Measurements from ENCODE around the gene MSANTD4. TPM values are rescaled to one million over a fixed set of nuclear protein-coding genes. Genes with fewer than 3 reads are reported as not detected.
"Not testable (repeated sequence)": the region's sequence is repeated elsewhere in the genome, so short reads cannot be mapped to it uniquely, and the experiment has no call there.

Gene MSANTD4
- total RNA-seq, 1 donor from 2014 or later, result 32.0 TPM

DNA sequence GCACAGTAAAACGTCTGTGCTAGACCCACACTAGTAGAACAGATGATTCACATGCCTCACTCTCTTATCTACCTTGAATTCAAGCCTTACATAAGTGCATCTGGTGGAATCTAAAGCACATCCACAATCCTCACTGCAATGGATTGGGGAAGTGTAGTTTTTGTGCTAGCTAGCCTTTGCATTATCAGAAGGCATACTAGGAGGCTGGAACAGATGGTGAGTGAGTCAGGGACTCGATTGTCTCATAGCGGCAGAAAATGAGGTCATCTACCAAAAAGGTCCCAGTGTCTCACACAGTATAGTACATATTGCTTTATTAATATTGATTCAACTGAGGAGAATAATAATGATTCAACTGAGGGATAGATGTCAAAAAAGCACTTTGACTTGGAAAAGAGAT, 9.3 kb downstream of the MSANTD4 start:
- peak; percentile 24 for DNase-seq

DNA sequence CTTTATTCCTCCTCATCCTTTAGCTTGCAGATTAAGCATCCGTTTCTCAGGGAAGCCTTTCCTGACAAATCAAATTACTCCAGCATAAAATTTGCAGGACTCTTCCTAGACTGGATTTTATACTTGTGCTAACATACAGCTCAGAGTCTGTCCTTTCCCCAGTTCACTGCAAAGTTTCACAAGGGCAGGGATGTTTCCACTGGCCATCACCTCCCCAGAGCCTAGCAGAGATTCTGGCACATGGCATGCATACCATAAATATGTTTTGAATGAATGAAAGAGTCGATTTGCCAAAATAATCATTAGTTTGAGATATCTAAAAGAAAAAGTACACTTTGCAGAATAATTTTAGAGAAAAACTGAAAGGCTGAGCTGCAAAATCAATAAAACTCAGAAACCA, 10.6 kb downstream of the MSANTD4 start:
- no peak for DNase-seq

DNA sequence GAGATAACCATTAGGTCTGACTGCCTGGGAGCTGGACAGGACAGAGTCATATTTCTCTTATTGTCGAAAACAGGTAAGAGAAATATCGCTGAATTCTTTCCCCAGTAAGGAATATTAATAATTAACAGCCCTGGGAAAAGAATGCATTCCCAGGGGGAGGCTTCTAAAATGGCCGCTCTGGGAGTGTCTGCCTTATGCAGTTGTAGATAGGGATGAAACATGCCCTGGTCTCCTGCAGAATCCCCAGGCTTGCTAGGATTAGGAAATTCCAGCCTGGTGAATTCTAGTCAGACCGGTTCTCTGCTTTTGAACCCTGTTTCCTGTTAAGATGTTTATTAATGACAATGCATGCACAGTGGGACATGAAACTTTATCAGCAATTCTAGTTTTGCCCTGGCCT, 18.9 kb downstream of the MSANTD4 start:
- DNase-seq, result not testable (repeated sequence)

GRCh38 chr11:106001304-106002012, 20.6 kb downstream of the MSANTD4 start:
- no peak for DNase-seq

DNA sequence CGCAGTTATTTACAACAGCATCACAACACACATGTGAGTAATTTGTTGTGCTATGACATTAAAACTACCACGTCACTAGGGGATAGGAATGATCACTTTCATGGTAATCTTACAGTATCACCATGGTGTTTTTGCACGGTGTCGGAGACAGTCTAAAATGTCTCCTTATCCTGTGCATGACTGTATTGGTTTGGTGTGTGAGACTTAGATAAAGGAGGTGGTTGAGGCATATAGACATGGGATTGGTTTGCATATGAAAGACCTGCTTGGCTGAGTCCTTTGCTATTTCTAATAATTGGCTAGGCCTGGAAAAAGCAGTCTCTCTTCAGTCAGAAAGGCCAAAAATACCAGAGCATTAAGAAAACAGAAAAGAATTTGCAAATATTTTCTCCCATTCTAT, 30.2 kb downstream of the MSANTD4 start:
- no peak for DNase-seq

DNA sequence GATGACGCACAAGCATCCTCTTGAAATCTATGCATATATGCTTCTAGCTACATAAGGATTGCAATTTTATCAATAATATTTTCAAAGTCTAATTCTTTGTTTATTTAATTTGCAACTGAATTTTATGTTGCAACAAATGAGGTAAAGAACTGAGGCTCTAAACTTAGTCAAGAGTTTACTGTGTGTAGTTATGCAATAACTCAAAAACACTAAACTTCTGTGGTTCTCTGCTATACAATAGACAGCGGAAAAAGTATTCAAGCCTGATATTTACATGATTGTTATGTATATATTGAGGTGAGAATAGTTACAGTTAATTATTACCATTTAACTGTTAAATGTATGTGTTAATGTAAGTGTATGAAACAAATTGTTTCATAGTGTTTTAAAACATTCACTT, 32.9 kb downstream of the MSANTD4 start:
- DNase-seq, result no peak

GRCh38 chr11:105988197-105988596, 33.8 kb downstream of the MSANTD4 start:
- DNase-seq, result no peak

- no peak for DNase-seq
Measured at GRCh38 chr11:105986554-105986953, 35.5 kb downstream of the MSANTD4 start.

DNA sequence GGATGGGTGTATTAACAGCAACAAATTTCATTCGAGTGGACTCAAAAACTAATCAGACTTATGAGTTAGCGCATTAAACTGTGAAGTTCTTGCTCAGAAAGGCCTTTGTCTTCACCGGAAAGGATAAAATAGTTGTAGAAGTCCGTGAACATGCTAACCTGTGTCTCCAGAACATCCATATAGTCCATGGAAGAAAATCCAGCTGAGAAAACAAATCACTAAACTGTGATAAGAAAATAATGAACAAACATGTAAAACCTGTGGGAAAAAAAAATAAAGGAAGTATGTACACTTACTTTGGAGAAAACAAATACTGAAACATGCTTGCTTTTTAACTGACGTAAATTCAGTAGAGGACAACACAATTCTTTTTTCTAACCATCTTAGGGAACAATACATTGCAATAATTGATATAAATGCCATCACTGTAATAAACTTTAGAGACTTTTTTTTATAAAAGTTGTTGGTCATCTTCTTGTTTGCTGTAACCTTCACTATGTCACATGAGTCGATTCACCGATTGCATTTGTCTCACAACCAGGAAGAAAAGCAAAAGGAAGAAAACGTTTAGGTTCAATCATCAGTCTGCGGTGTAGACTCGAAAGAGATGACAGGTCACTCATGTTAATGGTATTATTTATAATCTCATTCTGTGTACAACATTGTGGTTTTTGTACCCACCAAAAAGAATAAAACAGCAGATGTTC, 41.9 kb downstream of the MSANTD4 start:
- DNase-seq, result no peak

DNA sequence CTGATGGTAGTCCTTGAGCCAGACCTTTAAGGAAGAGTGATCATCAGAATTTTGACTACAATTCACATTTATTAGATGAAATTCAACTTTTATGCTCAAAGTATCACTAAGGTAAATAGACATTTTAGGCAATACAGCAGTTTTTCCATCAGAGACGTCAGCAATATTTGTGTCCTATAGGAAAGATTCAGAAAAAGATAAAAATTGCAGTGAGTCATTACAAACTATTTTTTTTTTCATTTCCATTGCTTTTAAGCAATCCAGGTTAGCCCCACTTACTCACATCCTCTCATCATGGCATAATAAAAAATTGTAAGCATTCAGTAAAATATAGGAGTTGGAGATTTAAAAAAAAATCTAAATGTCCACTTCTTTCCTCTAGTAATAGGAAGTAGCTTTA, 46.9 kb downstream of the MSANTD4 start:
- no peak for DNase-seq

- no peak for DNase-seq
Measured at GRCh38 chr11:105969756-105970155, 52.3 kb downstream of the MSANTD4 start.

- no peak for DNase-seq
Measured at GRCh38 chr11:105968021-105968697, 53.9 kb downstream of the MSANTD4 start.

GRCh38 chr11:105960252-105961245, 61.5 kb downstream of the MSANTD4 start:
- no peak for DNase-seq

Small RNA genes lying within 50 kb of the gene (small RNA-seq; reads per million reads assigned to genes)
- gene RNU6-277P (ENCODE audit: low replicate concordance), result not detected

Other genes starting within 250 kb of the MSANTD4 start
- gene KBTBD3, start 55.1 kb upstream of the MSANTD4 start, total RNA-seq, result 11.3 TPM
- 84.3 TPM for gene AASDHPPT, start 55.4 kb upstream of the MSANTD4 start, total RNA-seq

Data from tongue (tissue), 3 donors.